Gastroesophageal sphincter (tissue), 3 donors: Measurements from ENCODE around the gene NAT14.

Experiments used
- EP300 ChIP-seq: sonication (generic); formaldehyde crosslinking; IDR thresholded peaks from one replicate; pipeline ENCODE4 v1.6.1; 2017; ENCODE audit warnings: antibody characterized with exemption, mild to moderate bottlenecking
- POLR2A ChIP-seq, 2 donors: fragments of 450-650 bp; IDR thresholded peaks; one replicate each; pipeline ENCODE4 v1.6.1; 2017; ENCODE audit warnings: antibody characterized with exemption in 2 of 2, mild to moderate bottlenecking in 2 of 2, moderate library complexity in 1 of 2
- TF ChIP-seq, protein P1 (sequence below), 4 experiments: fragments of 200-600 bp in 2 of 4; fragments of 450-650 bp in 2 of 4; sonication (generic) in 1 of 4; IDR thresholded peaks; one replicate each; pipeline ENCODE4 v1.5.1; 2017 to 2019; ENCODE audit warnings: antibody characterized with exemption in 4 of 4, mild to moderate bottlenecking in 2 of 4, moderate library complexity in 2 of 4

DNA sequence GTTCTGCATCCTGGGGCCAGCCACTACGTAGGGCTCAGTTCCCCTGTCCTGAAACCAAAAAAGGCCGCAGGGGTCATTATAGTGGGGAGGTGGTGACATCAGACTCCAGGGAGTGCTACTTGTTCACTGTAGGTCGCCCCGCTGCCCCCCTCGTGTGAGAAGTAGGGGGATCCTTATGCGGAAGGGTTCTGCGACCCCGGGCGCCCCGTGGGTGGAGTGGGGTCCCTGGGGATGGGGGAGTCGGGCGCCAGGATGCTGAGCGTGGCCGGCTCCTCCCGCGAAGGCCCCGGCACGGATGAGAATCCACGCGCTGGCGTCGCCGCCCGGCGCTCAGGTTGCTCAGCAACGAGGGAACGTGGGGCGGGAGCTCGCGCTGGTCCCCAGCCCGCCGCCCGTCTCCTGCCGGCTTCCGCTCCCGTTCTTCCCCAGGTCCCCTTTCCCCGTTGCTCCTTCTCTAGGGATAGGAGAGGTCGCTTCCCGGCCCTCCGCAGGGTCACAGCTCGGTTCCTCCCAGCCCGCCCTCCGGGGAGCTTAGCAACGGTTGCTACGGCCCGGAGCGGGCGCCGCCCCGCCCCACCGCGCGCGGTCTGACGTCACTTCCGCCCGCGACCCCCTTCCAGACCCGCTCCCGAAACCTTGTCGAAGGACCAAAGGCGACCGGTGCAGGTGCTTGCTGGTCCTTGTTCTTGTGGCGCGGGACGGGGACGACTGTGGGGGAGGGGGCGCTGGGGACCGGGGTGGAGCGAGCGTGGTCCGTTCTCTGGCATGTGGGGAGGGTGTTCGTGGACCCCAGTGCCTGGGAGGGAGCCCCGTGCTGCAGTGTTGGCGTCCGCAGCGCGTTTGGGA, at the start of gene NAT14:
- TF ChIP-seq, protein P1, sequence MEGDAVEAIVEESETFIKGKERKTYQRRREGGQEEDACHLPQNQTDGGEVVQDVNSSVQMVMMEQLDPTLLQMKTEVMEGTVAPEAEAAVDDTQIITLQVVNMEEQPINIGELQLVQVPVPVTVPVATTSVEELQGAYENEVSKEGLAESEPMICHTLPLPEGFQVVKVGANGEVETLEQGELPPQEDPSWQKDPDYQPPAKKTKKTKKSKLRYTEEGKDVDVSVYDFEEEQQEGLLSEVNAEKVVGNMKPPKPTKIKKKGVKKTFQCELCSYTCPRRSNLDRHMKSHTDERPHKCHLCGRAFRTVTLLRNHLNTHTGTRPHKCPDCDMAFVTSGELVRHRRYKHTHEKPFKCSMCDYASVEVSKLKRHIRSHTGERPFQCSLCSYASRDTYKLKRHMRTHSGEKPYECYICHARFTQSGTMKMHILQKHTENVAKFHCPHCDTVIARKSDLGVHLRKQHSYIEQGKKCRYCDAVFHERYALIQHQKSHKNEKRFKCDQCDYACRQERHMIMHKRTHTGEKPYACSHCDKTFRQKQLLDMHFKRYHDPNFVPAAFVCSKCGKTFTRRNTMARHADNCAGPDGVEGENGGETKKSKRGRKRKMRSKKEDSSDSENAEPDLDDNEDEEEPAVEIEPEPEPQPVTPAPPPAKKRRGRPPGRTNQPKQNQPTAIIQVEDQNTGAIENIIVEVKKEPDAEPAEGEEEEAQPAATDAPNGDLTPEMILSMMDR (IDR thresholded peaks at IDR 0.05), result no peak
- no peak for TF ChIP-seq POLR2A (IDR thresholded peaks at IDR 0.05)
- no peak for TF ChIP-seq EP300
